IPS-15b (cell line): Measurements from ENCODE around the gene RNF217.
"Not testable (repeated sequence)": the region's sequence is repeated elsewhere in the genome, so short reads cannot be mapped to it uniquely, and the experiment has no call there.

Experiments used
- H3K27me3 ChIP-seq: one replicate; pipeline ENCODE4 v1.6.1; 2013; ENCODE audit warnings: low read length; ENCODE audit not compliant: control insufficient read depth, insufficient read depth
- H3K36me3 ChIP-seq: one replicate; pipeline ENCODE4 v1.6.1; 2013; ENCODE audit warnings: low read length; ENCODE audit not compliant: control insufficient read depth, insufficient read depth
- H3K4me1 ChIP-seq: one replicate; pipeline ENCODE4 v1.6.1; 2013; ENCODE audit warnings: mild to moderate bottlenecking, low read length; ENCODE audit not compliant: control insufficient read depth, insufficient read depth
- H3K4me3 ChIP-seq: one replicate; pipeline ENCODE4 v1.5.1; 2013; ENCODE audit warnings: low read depth, low read length
- H3K9ac ChIP-seq: one replicate; pipeline ENCODE4 v1.6.1; 2013; ENCODE audit warnings: low read depth, mild to moderate bottlenecking, low read length
- H3K9me3 ChIP-seq: one replicate; pipeline ENCODE4 v1.6.1; 2013; ENCODE audit warnings: mild to moderate bottlenecking, low read length; ENCODE audit not compliant: control insufficient read depth, insufficient read depth

Gene RNF217

DNA sequence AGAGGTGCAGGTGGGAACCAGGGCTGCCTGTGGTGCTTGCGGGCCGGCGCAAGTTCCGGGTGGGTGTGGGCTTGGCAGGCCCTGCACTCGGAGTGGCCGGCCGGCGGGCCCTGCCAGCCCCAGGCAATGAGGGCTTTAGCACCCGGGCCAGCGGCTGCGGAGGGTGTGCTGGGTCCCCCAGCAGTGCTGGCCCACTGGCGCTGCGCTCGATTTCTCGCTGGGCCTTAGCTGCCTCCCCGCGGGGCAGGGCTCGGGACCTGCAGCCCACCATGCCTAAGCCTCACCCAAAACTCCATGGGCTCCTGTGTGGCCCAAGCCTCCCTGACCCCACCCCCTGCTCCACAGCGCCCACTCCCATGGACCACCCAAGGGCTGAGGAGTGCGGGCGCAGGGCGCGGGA lies 163.6 kb downstream of the RNF217 start:
- not testable (repeated sequence) for H3K9ac ChIP-seq, H3K4me3 ChIP-seq, H3K27me3 ChIP-seq, H3K9me3 ChIP-seq, H3K36me3 ChIP-seq, H3K4me1 ChIP-seq

DNA sequence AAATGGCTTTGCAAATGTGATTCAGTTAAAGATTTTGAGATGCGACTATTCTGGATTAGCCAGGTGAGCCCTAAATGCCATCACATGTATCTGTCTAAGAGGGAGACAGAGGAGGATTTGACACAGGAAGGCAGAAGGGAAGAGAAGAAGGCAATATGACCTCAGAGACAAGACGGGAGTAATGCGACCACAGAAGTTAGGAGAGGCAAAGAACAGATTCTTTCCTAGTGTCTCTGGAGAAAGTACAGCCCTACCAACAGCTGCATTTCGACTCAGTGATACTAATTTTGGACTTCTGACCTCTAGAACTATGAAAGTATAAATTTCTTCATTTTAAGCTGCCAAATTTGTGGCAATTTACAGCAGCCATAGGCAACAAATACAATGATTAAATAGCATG lies 167.1 kb downstream of the RNF217 start:
- Histone ChIP-seq H3K4me3 (no peak overlapping the region), H3K4me1 (no peaks in the 10 kb centered on the region), H3K9ac (no peak overlapping the region), H3K27me3 (no peaks in the 10 kb centered on the region), H3K9me3 (no peaks in the 10 kb centered on the region), H3K36me3 (no peaks in the 10 kb centered on the region)

- no peaks in the 10 kb centered on the region for H3K27me3 ChIP-seq
- no peaks in the 10 kb centered on the region for H3K36me3 ChIP-seq
- H3K9ac ChIP-seq = no peak overlapping the region
- H3K4me1 ChIP-seq = no peaks in the 10 kb centered on the region
- no peak overlapping the region for H3K4me3 ChIP-seq
- H3K9me3 ChIP-seq = no peaks in the 10 kb centered on the region
These were observed 169.8 kb downstream of the RNF217 start for GRCh38 chr6:125132058-125132457.

GRCh38 chr6:125136378-125136777 lies 174.1 kb downstream of the RNF217 start:
- H3K4me3 ChIP-seq = no peak overlapping the region
- no peaks in the 10 kb centered on the region for H3K36me3 ChIP-seq
- H3K4me1 ChIP-seq = no peaks in the 10 kb centered on the region
- H3K27me3 ChIP-seq = no peaks in the 10 kb centered on the region
- no peak overlapping the region for H3K9ac ChIP-seq
- no peaks in the 10 kb centered on the region for H3K9me3 ChIP-seq

DNA sequence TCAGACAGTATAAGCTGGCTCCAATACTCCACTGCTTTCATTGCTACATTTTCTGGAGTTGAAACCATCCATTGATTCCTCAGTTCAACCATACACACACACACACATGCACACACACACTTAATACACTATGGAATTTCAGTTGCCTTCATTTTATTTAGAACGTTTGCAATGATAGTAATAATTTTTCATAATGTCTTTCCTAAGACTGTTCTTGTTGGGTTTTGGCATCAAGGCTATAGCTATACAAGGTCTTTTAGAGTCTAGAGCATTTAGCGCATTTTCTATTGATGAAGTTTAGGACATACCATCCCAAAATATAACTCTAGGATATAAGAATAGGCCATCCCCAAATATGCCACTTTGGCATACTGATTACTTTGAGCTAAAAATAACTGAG lies 175.8 kb downstream of the RNF217 start:
- Histone ChIP-seq H3K4me3 (no peak overlapping the region), H3K27me3 (no peaks in the 10 kb centered on the region), H3K9me3 (no peaks in the 10 kb centered on the region), H3K36me3 (no peaks in the 10 kb centered on the region), H3K9ac (no peak overlapping the region), H3K4me1 (no peaks in the 10 kb centered on the region)

DNA sequence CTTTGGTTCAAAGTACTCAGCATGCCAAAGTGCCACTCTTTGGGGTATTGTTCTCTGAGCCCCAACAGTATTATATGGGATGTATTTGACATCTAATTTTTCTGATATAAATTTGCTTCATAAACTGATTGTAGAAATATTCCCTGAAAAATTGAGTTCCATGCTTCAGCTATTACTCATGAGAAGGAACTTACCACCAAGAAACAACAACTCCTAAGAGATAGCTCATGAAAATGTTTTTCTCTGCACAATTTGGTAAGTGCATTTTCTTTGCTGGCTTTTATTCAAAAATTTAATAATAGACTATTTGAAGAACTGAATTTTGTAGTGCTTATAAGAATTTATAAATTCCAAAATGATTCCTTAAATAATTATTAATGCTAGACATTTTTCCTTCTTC lies 178.6 kb downstream of the RNF217 start:
- Histone ChIP-seq H3K4me1 (no peaks in the 10 kb centered on the region), H3K9me3 (no peaks in the 10 kb centered on the region), H3K9ac (no peak overlapping the region), H3K36me3 (no peaks in the 10 kb centered on the region), H3K4me3 (no peak overlapping the region), H3K27me3 (no peaks in the 10 kb centered on the region)
